GM12878 (cell line): ENCODE data around the gene BAIAP2L1. TPM values are rescaled to one million over a fixed set of nuclear protein-coding genes. Genes with fewer than 3 reads are reported as not detected.

Source experiments
- ATAC-seq: fragments of 200-7000 bp; cut with Tn5 transposase; 3 replicates; pipeline ENCODE4 v1.9.1; 2020; ENCODE audit warnings: mild to moderate bottlenecking, moderate library complexity
- BruUV-seq: library from RNA; stranded (reverse); fragments of 400-500 nt; replicated peaks from 2 replicates; lab custom pipeline; 2021; lab: Mats Ljungman, UMichigan
- CTCF ChIA-PET: fragments of 300-600 bp; sonication (Branson Sonifier 250); formaldehyde crosslinking; extraction: SDS; loops from one replicate; lab custom pipeline; 2021; ENCODE audit warnings: inconsistent platforms; lab: Yijun Ruan, JAX
- POLR2A ChIA-PET: fragments of 350-600 bp; formaldehyde crosslinking; extraction: SDS; loops from one replicate; lab custom pipeline; 2021; ENCODE audit warnings: inconsistent platforms; lab: Charles Lee
- RAD21 ChIA-PET: fragments of 300-600 bp; sonication (Branson Sonifier 250); formaldehyde crosslinking; loops from one replicate; lab custom pipeline; 2023; ENCODE audit warnings: antibody characterized with exemption; ENCODE audit not compliant: unreplicated experiment; lab: Charles Lee
- SMC1A ChIA-PET: fragments of 300-600 bp; sonication (Branson Sonifier 250); formaldehyde crosslinking; loops from one replicate; lab custom pipeline; 2023; ENCODE audit not compliant: unreplicated experiment, uncharacterized antibody; lab: Charles Lee
- DNase-seq: peaks from one replicate; pipeline ENCODE4 v3.0.0-alpha.2; 2011; ENCODE audit warnings: low read depth, low spot score
- FAIRE-seq: peaks from 3 replicates; lab custom pipeline; 2011; peaks lifted over from hg19 to GRCh38; lab: Jason Lieb, UNC
- H2AFZ ChIP-seq: 2 replicates; pipeline ENCODE4 v1.6.0; 2011; ENCODE audit warnings: low read depth, low read length, control low read depth; ENCODE audit not compliant: control insufficient read depth
- H3K27ac ChIP-seq: 2 replicates; pipeline ENCODE4 v1.5.1; 2011; ENCODE audit warnings: control low read depth; ENCODE audit not compliant: control insufficient read depth, insufficient read depth
- H3K27me3 ChIP-seq, 2 experiments: replicated peaks in 1 of 2; 2 replicates each; pipeline versions ENCODE4 v1.6.0 to v1.6.1; 2011; ENCODE audit warnings: low read length in 1 of 2; ENCODE audit not compliant: control insufficient read depth in 2 of 2, insufficient read depth in 2 of 2
- H3K36me3 ChIP-seq, 2 experiments: 2 replicates each; pipeline ENCODE4 v1.5.1; 2011; ENCODE audit warnings: low read length in 1 of 2; ENCODE audit not compliant: control insufficient read depth in 2 of 2, insufficient read depth in 2 of 2
- H3K4me1 ChIP-seq: 2 replicates; pipeline ENCODE4 v1.6.1; 2011; ENCODE audit warnings: mild to moderate bottlenecking, low read length, moderate library complexity, mixed read lengths; ENCODE audit not compliant: control insufficient read depth, insufficient read depth
- H3K4me2 ChIP-seq: 2 replicates; pipeline ENCODE4 v1.6.0; 2011; ENCODE audit warnings: control low read depth; ENCODE audit not compliant: control insufficient read depth, insufficient read depth
- H3K4me3 ChIP-seq: fragments of 200-600 bp; sonication (generic); 2 replicates; pipeline ENCODE4 v1.5.1; 2016
- H3K79me2 ChIP-seq: 2 replicates; pipeline ENCODE4 v1.6.0; 2011; ENCODE audit warnings: low read length; ENCODE audit not compliant: control insufficient read depth, insufficient read depth
- H3K9ac ChIP-seq: 2 replicates; pipeline ENCODE4 v1.8.0; 2011; ENCODE audit warnings: low read length, control low read depth, mixed read lengths; ENCODE audit not compliant: control insufficient read depth, insufficient read depth
- H3K9me3 ChIP-seq: replicated peaks from 3 replicates; pipeline ENCODE4 v1.5.1; 2011; ENCODE audit warnings: mild to moderate bottlenecking, low read length; ENCODE audit not compliant: control insufficient read depth, insufficient read depth
- H4K20me1 ChIP-seq: 2 replicates; pipeline ENCODE4 v1.6.0; 2011; ENCODE audit not compliant: control insufficient read depth, insufficient read depth
- MYB ChIP-seq: fragments of 150-350 bp; IDR thresholded peaks from 2 replicates; pipeline ENCODE4 v1.6.1; 2014; ENCODE audit warnings: mild to moderate bottlenecking, low read depth, low read length, borderline replicate concordance
- POLR2A ChIP-seq: IDR thresholded peaks from 2 replicates; pipeline ENCODE4 v1.6.1; 2011; ENCODE audit warnings: low read depth, mild to moderate bottlenecking, low read length
- SIN3A ChIP-seq: IDR thresholded peaks from 2 replicates; pipeline ENCODE4 v1.6.1; 2012; ENCODE audit warnings: low read depth, low read length, improper control_type of control experiment
- WGBS: methylation state at CpG from one replicate; pipeline ENCODE4 v1.1.6; 2016; ENCODE audit warnings: low lambda C conversion rate; ENCODE audit not compliant: insufficient replicate concordance, insufficient coverage; ENCODE audit errors: missing lambda C conversion rate; 5-methylcytosine and 5-hydroxymethylcytosine counted together
- in situ Hi-C: fragments of 300-500 bp; cut with MboI; formaldehyde crosslinking; loops from 9 replicates; pipeline ENCODE4 v1.14.3; 2018; ENCODE audit warnings: mixed read lengths
- intact Hi-C: fragments of 100-400 bp; cut with micrococcal nuclease; formaldehyde crosslinking; loops from one replicate; pipeline ENCODE4 v1.14.2; 2022; ENCODE audit not compliant: unreplicated experiment
- polyA plus RNA-seq, 11 experiments: library from polyadenylated mRNA; depleted of rRNA in 4 of 11; unstranded in 6 of 11; stranded (reverse) in 5 of 11; fragments of >200 nt; fragmentation: Nextera tagmentation in 4 of 11; fragmentation: Illumina TruSeq in 1 of 11; extraction: Ambion mirVana in 4 of 11; extraction: Trizol in 1 of 11; gene quantifications; 1 replicate in 1 of 11; 2 replicates in 10 of 11; pipeline versions ENCODE4 v1.2.1 to v1.2.3, GENCODE V29; 2011 to 2016; ENCODE audit warnings: inconsistent platforms in 2 of 11, missing spikeins in 2 of 11, low read depth in 1 of 11
- total RNA-seq, 4 experiments: library from RNA; depleted of rRNA in 3 of 4; stranded (reverse); fragments of >200 nt in 3 of 4; fragmentation: Illumina TruSeq in 1 of 4; extraction: Trizol in 1 of 4; gene quantifications; 2 replicates each; pipeline versions ENCODE4 v1.2.1 to v1.2.3, GENCODE V29; 2013 to 2021

Gene BAIAP2L1
- total and polyA plus RNA-seq, 10 of the 15 experiments (the other 5 are each of a cell fraction or from before 2014, with no cell fraction given) = 8.9 to 60.2 (median 35.7) TPM

DNA sequence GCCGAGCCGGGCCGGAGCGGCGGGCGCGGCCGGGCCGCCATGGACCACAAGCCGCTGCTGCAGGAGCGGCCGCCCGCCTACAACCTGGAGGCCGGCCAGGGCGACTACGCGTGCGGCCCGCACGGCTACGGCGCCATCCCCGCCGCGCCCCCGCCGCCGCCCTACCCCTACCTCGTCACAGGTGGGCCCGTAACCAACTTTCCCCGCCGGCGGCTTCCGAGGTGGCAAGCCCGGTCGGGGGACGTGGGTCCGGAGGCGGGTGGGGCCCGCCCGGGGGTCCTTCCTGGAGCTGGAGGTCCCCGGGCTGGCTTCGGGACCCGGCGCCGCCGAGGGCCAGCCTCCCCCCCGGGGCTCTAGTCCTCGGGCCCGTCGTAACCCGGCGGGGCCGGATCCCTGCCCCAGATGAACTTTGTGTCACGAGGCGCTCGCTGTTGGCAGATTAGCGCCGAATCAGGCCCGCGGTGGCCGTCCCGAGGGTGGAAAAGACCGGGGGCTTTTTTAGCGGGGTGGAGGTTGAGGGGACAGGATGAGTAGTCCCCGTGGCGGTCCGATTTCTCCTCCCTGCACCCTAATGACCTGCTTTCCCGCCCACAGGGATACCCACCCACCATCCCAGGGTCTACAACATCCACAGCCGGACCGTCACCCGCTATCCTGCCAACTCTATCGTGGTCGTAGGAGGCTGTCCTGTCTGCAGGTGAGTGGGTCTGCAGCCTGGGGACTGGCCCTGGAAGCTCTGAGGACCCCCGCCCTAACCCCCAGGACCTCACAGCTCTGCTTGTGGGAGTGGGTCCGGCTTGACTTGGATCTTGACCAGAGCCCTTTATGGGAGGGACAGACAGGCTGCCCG lies 118.9 kb downstream of the BAIAP2L1 start:
- H3K4me2 ChIP-seq = peak overlapping the region; percentile 93
- H2AFZ ChIP-seq = peak overlapping the region; percentile 24; the same call in 1 of the 2 replicates
- no peaks in the 10 kb centered on the region; a peak in 2 of 4 replicates for H3K36me3 ChIP-seq
- RAD21 ChIA-PET = interaction anchor here (2.3 kb wide), 1 partner anchor 31 kb away, joined by 6 read pairs; no protein-coding TSS in a partner anchor
- H3K9me3 ChIP-seq = no peaks in the 10 kb centered on the region
- DNase-seq (no peak), FAIRE-seq (no peak), ATAC-seq (peak; percentile 32)
- peak overlapping the region; percentile 84 for H3K4me3 ChIP-seq
- intact Hi-C loops = no loop called here
- 12% methylated on average over 38 of the region's 77 CpGs for WGBS
- peak overlapping the region; percentile 75 for H3K9ac ChIP-seq
- TF ChIP-seq MYB (no peak), POLR2A (peak; percentile 36), SIN3A (peak; percentile 19; the same call in 1 of the 2 replicates)
- no TSS peak for BruUV-seq
- CTCF ChIA-PET = interaction anchor here (0.6 to 1.6 kb wide), 2 partner anchors 17 to 119 kb away, joined by 3 to 10 read pairs; partner anchors contain the start of gene BAIAP2L1
- in situ Hi-C loops = no loop called here
- peaks cover 8% of the 10 kb centered on the region for H3K4me1 ChIP-seq
- H4K20me1 ChIP-seq = no peaks in the 10 kb centered on the region
- no peaks in the 10 kb centered on the region for H3K27me3 ChIP-seq
- H3K27ac ChIP-seq = peak overlapping the region; percentile 27; the same call in 1 of the 2 replicates
- POLR2A ChIA-PET = interaction anchor here (0.6 to 1.1 kb wide), 2 partner anchors 105 to 119 kb away, joined by 3 read pairs; partner anchors contain the start of gene BAIAP2L1
- peaks cover 2% of the 10 kb centered on the region; the same call in 1 of the 2 replicates for H3K79me2 ChIP-seq
- SMC1A ChIA-PET = interaction anchor here (0.6 to 1.6 kb wide), 4 partner anchors 20 to 261 kb away, joined by 3 to 5 read pairs (median 3); no protein-coding TSS in a partner anchor
